Stimulated activated CD4-positive, alpha-beta T cell treated with anti-CD3 and anti-CD28 coated beads, TNF-alpha, amount 100 ng/mL, for 1 hour (primary cell): ENCODE measurements around the gene PPM1M.

ENCODE experiments used
- DNase-seq, 3 donors: peaks; one replicate each; pipeline ENCODE4 v3.0.0-alpha.2; 2020; ENCODE audit warnings: low read depth in 3 of 3, low spot score in 1 of 3

Gene PPM1M

GRCh38 chr3:52294320-52295150 lies 49.0 kb downstream of the PPM1M start:
- no peak for DNase-seq

- DNase-seq, result no peak
Observed at GRCh38 chr3:52295671-52296208, 50.2 kb downstream of the PPM1M start.

- no peak for DNase-seq
Observed at GRCh38 chr3:52297242-52298148, 51.9 kb downstream of the PPM1M start.

GRCh38 chr3:52298149-52299098 lies 52.9 kb downstream of the PPM1M start:
- no peak for DNase-seq

- DNase-seq, result no peak
Observed at GRCh38 chr3:52299247-52299878, 53.8 kb downstream of the PPM1M start.
